ENCODE results near the gene CNTLN. TPM values are rescaled to one million over a fixed set of nuclear protein-coding genes. Genes with fewer than 3 reads are reported as not detected.
A peak's percentile ranks its signal among the peaks of the same experiment; 100 is the strongest.
"Not testable (repeated sequence)": the region's sequence is repeated elsewhere in the genome, so short reads cannot be mapped to it uniquely, and the experiment has no call there.

CNTLN gene
- total RNA-seq, 1 donor from 2014 or later = 3.8 TPM

GRCh38 chr9:17470036-17470813 is 335.4 kb downstream of the CNTLN start:
- intact Hi-C loops (cut with DNase I) = no loop called here
- no peak for ATAC-seq
- DNase-seq (ENCODE audit: missing footprints) = no peak

- intact Hi-C loops (cut with DNase I) = no loop called here
- ATAC-seq (no peak), DNase-seq (ENCODE audit: missing footprints) (no peak)
Observed at GRCh38 chr9:17472126-17472525, 337.3 kb downstream of the CNTLN start.

DNA sequence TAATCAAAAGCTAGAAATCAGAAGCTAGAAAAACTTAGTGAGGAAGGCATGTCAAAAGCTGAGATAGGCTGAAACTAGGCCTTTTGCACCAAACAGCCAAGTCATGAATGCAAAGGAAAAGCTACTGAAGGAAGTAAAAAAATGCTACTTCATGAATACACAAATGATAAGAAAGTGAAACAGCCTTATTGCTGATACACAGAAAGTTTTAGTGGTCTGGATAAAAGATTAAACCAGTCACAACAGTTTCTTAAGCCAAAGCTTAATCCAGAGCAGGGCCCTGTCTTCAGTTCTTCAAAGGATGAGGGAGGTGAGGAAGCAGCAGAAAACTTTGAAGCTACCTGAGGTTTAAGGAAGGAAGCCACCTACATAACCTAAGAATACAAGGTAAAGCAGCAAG is 341.6 kb downstream of the CNTLN start:
- ATAC-seq (no peak), DNase-seq (ENCODE audit: missing footprints) (no peak)
- intact Hi-C loops (cut with DNase I) = no loop called here

- intact Hi-C loops (cut with DNase I) = no loop called here
- DNase-seq (ENCODE audit: missing footprints) = no peak
- no peak for ATAC-seq
Observed at GRCh38 chr9:17477816-17478215, 343.0 kb downstream of the CNTLN start.

DNA sequence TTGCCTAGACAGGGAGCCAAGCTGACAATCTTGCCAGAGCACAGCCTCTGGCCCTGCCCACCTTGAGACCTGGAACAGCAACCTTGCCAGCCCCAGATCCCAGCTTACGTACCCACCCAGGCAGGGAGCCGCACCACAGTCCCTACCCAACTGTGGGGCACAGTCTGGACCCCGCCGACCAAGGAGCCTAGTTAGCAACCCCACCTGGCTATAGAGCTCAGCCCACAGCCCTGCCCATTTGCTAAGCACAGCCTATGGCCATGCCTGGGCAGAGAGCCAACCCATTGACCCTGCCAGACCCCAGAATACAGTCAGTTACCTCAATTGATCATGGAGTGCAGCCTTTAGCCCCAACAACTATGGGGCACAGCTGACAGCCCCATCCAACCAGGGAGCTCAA is 346.1 kb downstream of the CNTLN start:
- ATAC-seq (no peak), DNase-seq (ENCODE audit: missing footprints) (peak; percentile 67)
- intact Hi-C loops (cut with DNase I) = no loop called here

GRCh38 chr9:17481565-17481964 is 346.7 kb downstream of the CNTLN start:
- ATAC-seq = no peak
- intact Hi-C loops (cut with DNase I) = no loop called here
- no peak for DNase-seq (ENCODE audit: missing footprints)

GRCh38 chr9:17484906-17485305 is 350.1 kb downstream of the CNTLN start:
- ATAC-seq = no peak
- DNase-seq (ENCODE audit: missing footprints) = no peak
- intact Hi-C loops (cut with DNase I) = no loop called here

DNA sequence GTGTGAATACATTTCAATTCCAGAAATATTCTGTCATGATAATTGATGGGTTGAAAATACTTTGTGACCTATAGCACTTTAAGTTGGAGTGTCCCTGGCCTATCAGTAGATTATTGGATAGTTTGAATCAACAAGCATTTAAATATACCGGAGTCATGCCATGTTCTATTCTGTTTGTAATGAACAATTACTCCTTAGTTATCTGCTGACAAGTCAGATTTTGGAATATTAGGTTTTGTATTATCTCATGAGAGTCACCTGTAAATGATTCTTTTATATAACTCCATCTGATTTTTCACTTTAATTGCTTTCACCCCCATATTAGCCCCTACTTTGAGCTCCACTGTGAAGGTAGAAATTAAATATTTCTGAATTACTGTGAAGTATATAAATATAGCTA is 351.6 kb downstream of the CNTLN start:
- ATAC-seq (no peak), DNase-seq (ENCODE audit: missing footprints) (no peak)
- intact Hi-C loops (cut with DNase I) = no loop called here

DNA sequence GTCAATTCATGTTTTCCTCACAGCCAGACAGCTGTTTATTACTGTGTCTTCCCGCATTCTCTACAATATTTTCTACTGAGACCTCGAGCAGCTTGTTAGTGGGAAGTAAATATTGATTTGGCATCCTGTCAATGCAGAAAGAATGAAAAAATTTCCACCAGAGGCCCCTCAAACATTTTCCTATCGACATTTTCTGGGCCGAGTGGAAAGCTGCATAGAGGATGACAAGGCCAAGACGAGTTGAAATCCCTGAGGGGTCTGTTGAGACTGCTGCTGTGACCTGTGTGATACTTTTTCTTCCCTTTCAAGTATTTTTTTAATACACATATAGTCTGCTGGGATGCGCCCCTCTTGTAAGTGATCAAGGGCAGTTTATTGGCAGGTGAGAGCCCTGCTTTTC is 352.6 kb downstream of the CNTLN start:
- intact Hi-C loops (cut with DNase I) = no loop called here
- ATAC-seq (no peak), DNase-seq (ENCODE audit: missing footprints) (no peak)

GRCh38 chr9:17488662-17489061 is 353.8 kb downstream of the CNTLN start:
- intact Hi-C loops (cut with DNase I) = no loop called here
- no peak for ATAC-seq
- no peak for DNase-seq (ENCODE audit: missing footprints)

DNA sequence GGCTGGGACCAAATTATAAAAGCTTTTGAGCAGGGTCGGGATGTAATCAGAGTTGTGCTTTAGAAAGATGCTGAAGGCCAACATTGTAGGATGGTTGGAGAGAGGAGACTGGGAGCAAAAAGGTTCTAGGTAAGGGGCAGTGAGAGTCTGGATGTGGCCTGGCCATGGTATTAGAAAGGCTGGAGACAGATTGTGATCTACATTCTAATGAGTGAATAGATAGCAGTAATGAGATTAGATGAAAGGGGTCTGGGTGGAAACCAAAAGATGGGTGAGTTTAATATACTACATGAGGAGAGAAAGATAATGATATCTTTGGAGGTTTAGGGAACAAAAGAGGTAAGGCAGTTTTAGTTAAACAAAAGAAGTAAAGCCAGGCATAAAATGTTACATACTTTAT is 355.3 kb downstream of the CNTLN start:
- intact Hi-C loops (cut with DNase I) = no loop called here
- DNase-seq (ENCODE audit: missing footprints) = no peak
- ATAC-seq = no peak

DNA sequence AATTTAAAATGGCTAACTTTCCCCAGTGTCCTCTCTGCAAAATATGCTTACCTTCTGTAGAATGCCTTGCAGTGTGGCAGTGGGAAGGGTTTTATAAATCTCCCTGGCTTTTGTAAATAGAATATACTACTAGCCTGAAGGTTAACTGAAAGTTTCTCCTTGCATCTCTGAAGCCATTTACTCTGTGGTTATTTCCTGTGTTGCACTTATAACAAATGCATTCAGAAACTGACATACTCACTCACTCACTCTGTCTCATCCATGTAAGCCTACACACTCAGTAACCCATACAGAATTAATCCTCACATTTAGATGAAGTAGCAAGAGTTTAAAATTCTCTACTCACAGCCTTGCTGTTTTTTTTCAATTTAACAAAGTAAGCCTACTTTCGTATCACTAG is 356.9 kb downstream of the CNTLN start:
- DNase-seq (ENCODE audit: missing footprints) (no peak), ATAC-seq (no peak)
- intact Hi-C loops (cut with DNase I) = no loop called here

DNA sequence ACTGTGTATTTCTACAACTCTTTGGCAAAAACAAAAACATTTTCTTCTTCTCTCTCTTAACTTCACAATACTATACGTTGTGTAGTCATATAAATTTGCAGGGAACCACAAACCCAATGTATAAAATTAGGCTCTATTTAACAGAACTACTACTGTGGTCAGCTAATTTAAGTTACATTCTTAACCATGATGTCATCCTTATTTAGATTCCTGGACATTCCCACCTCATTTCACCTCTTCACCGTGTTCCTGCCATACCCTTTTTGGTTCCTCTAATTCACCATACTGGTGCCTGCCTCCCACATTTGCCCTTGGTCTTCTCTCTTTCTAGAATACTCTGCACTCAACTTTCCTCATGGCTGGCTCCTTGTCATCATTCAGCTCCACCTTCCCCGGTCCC is 368.4 kb downstream of the CNTLN start:
- ATAC-seq = no peak
- intact Hi-C loops (cut with DNase I) = no loop called here
- DNase-seq (ENCODE audit: missing footprints) = no peak

DNA sequence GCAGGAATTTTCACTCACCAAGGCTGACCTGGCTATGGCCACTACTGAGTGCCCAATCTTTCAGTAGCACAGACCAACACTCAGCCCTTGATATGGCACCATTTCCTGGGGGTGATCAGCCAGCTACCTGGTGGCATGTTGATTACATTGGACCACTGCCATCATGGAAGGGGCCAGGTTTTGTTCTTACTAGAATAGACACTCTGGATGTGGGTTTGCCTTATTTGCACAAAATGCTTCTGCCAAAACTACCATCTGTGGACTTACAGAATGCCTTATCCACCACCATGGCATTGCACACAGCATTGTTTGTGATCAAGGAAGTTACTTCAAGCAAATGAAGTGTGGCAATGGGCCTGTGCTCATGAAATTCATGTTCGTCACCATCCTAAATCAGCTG is 374.3 kb downstream of the CNTLN start:
- ATAC-seq (no peak), DNase-seq (ENCODE audit: missing footprints) (no peak)
- intact Hi-C loops (cut with DNase I) = no loop called here

GRCh38 chr9:17509701-17510100 is 374.9 kb downstream of the CNTLN start:
- intact Hi-C loops (cut with DNase I) = no loop called here
- no peak for ATAC-seq

GRCh38 chr9:17519761-17520160 is 384.9 kb downstream of the CNTLN start:
- intact Hi-C loops (cut with DNase I) = no loop called here
- DNase-seq (ENCODE audit: missing footprints) (no peak), ATAC-seq (no peak)

More at GRCh38 chr9:17509701-17510100, 374.9 kb downstream of the CNTLN start:
- DNase-seq (ENCODE audit: missing footprints) = no peak

- intact Hi-C loops (cut with DNase I) = no loop called here
- DNase-seq (ENCODE audit: missing footprints) (no peak), ATAC-seq (no peak)
Observed at GRCh38 chr9:17520268-17521064, 385.6 kb downstream of the CNTLN start.

DNA sequence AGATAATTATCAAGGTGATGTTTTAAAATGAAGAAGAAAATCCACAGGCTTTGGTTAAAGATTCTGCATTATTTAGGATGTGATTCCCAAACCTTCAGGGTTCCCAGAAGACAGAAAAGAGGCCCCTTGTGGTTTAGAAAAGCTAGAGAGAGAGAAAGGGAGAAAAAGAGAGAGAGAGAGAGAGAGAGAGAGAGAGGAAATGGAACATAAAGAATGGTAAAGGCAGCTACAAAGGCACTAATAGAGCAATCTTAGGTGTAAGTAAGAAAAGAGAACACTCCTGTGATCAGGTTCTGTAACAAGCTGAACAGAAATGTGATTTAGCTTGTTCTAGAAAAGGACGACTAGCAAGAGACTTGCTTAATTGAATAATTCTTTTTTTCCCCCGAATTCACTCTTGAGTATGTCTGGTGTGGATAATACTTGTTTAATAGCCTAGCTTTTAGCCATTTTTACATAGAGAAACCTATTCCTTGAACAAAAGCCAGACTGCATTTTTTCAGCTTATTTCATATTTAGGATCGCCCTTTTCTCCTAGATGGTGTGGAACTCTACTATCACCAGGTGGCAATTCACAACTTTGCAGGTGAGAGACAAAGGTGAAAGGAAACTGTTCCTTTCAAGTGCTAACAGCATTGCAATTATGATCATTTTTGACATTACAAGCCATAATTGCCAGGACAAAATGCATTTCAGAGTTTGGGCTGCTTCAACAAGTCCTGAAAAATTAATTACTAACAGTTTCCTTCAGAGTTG is 386.4 kb downstream of the CNTLN start:
- DNase-seq (ENCODE audit: missing footprints) = no peak
- intact Hi-C loops (cut with DNase I) = no loop called here
- ATAC-seq = no peak

- DNase-seq (ENCODE audit: missing footprints); intact Hi-C loops (cut with DNase I); ATAC-seq: not testable (repeated sequence)
Observed at GRCh38 chr9:17526726-17527125, 391.9 kb downstream of the CNTLN start.

- ATAC-seq (no peak), DNase-seq (ENCODE audit: missing footprints) (no peak)
- intact Hi-C loops (cut with DNase I) = no loop called here
Observed at GRCh38 chr9:17528859-17529258, 394.0 kb downstream of the CNTLN start.

Data from Right ventricle myocardium inferior (tissue), 1 donor.